Common myeloid progenitor, CD34-positive (primary cell): Measurements from ENCODE around the gene TBC1D22B.
"Not testable (repeated sequence)": the region's sequence is repeated elsewhere in the genome, so short reads cannot be mapped to it uniquely, and the experiment has no call there.

Source experiments
- CTCF ChIA-PET: fragments of 350-600 bp; sonication (Branson Sonifier 250); formaldehyde crosslinking; loops from one replicate; lab custom pipeline; 2021; ENCODE audit warnings: antibody characterized with exemption; lab: Charles Lee
- POLR2A ChIA-PET: fragments of 350-600 bp; sonication (Branson Sonifier 250); formaldehyde crosslinking; loops from one replicate; lab custom pipeline; 2021; ENCODE audit warnings: antibody characterized with exemption; lab: Charles Lee
- DNase-seq, 3 donors: peaks; one replicate each; pipeline versions ENCODE4 v3.0.0 to v3.0.0-alpha.2; 2013
- H3K27ac ChIP-seq, 2 experiments: 1 replicate in 1 of 2; 2 replicates in 1 of 2; pipeline ENCODE4 v1.7.0; 2013; ENCODE audit warnings: inconsistent platforms in 2 of 2, low read length in 2 of 2, mild to moderate bottlenecking in 2 of 2, low read depth in 1 of 2, moderate library complexity in 1 of 2; ENCODE audit not compliant: severe bottlenecking in 2 of 2, insufficient read depth in 1 of 2, poor library complexity in 1 of 2
- H3K27me3 ChIP-seq, 5 experiments: replicated peaks in 2 of 5; 1 replicate in 3 of 5; 2 replicates in 2 of 5; pipeline versions ENCODE4 v1.6.1 to v1.7.0; 2013; ENCODE audit warnings: low read length in 4 of 5, mild to moderate bottlenecking in 2 of 5, moderate library complexity in 2 of 5, inconsistent platforms in 1 of 5; ENCODE audit not compliant: insufficient read depth in 5 of 5, control insufficient read depth in 4 of 5
- H3K36me3 ChIP-seq, 4 experiments: 1 replicate in 2 of 4; 2 replicates in 2 of 4; pipeline versions ENCODE4 v1.6.1 to v1.7.0; 2013; ENCODE audit warnings: low read length in 3 of 4, control low read depth in 1 of 4, mild to moderate bottlenecking in 1 of 4; ENCODE audit not compliant: control insufficient read depth in 4 of 4, insufficient read depth in 4 of 4
- H3K4me1 ChIP-seq, 4 experiments: 1 replicate in 3 of 4; 2 replicates in 1 of 4; pipeline versions ENCODE4 v1.6.1 to v1.7.1; 2013; ENCODE audit warnings: low read length in 3 of 4, mild to moderate bottlenecking in 3 of 4, control low read depth in 1 of 4, inconsistent platforms in 1 of 4, moderate library complexity in 1 of 4; ENCODE audit not compliant: control insufficient read depth in 4 of 4, insufficient read depth in 4 of 4; ENCODE audit errors: control extremely low read depth in 1 of 4
- H3K4me3 ChIP-seq, 7 experiments: 1 replicate in 4 of 7; 2 replicates in 3 of 7; pipeline versions ENCODE4 v1.5.1 to v1.7.0; 2013; ENCODE audit warnings: mild to moderate bottlenecking in 7 of 7, low read length in 6 of 7, moderate library complexity in 6 of 7, inconsistent platforms in 2 of 7, low read depth in 2 of 7, control low read depth in 1 of 7; ENCODE audit not compliant: insufficient read depth in 4 of 7, control insufficient read depth in 1 of 7; ENCODE audit errors: extremely low read depth in 1 of 7
- H3K9me3 ChIP-seq, 5 experiments: 1 replicate in 4 of 5; 2 replicates in 1 of 5; pipeline versions ENCODE4 v1.6.1 to v1.7.1; 2013; ENCODE audit warnings: low read length in 4 of 5, mild to moderate bottlenecking in 2 of 5, inconsistent platforms in 1 of 5, low read depth in 1 of 5, moderate library complexity in 1 of 5; ENCODE audit not compliant: control insufficient read depth in 4 of 5, insufficient read depth in 2 of 5; ENCODE audit errors: control extremely low read depth in 1 of 5
- WGBS: methylation state at CpG from one replicate; pipeline ENCODE4 v1.1.5; 2013; ENCODE audit not compliant: insufficient coverage; 5-methylcytosine and 5-hydroxymethylcytosine counted together

The TBC1D22B gene

GRCh38 chr6:37338317-37338716 is 80.7 kb downstream of the TBC1D22B start:
- H3K27me3 ChIP-seq, DNase-seq, POLR2A ChIA-PET, H3K4me3 ChIP-seq, H3K9me3 ChIP-seq, CTCF ChIA-PET, H3K36me3 ChIP-seq, H3K4me1 ChIP-seq, H3K27ac ChIP-seq: not testable (repeated sequence)
- WGBS: 100% methylated on average over 1 of the region's 3 CpGs

- POLR2A ChIA-PET: no interaction called here
These were observed 81.2 kb downstream of the TBC1D22B start for GRCh38 chr6:37338745-37339255.

GRCh38 chr6:37339741-37340638 is 82.4 kb downstream of the TBC1D22B start:
- H3K4me1 ChIP-seq: no peaks in the 10 kb centered on the region
- POLR2A ChIA-PET: no interaction called here
- 100% methylated on average over 1 of the region's 5 CpGs for WGBS
- H3K4me3 ChIP-seq: no peak overlapping the region
- no peaks in the 10 kb centered on the region for H3K36me3 ChIP-seq
- no peak overlapping the region for H3K27ac ChIP-seq
- H3K27me3 ChIP-seq: no peaks in the 10 kb centered on the region
- CTCF ChIA-PET: interaction anchor here (0.7 to 2.1 kb wide), 2 partner anchors 14 to 891 kb away, joined by 3 to 13 read pairs; no protein-coding TSS in a partner anchor
- no peak for DNase-seq
- no peaks in the 10 kb centered on the region for H3K9me3 ChIP-seq

More at GRCh38 chr6:37338745-37339255, 81.2 kb downstream of the TBC1D22B start:
- WGBS: 96% methylated on average over 4 of the region's 5 CpGs
- CTCF ChIA-PET: interaction anchor here (2.1 kb wide), 1 partner anchor 13 kb away, joined by 13 read pairs; no protein-coding TSS in a partner anchor
- no peaks in the 10 kb centered on the region for H3K27me3 ChIP-seq
- peaks cover 0 to 3% (median 0%) of the 10 kb centered on the region in 4 experiments for H3K36me3 ChIP-seq
- H3K27ac ChIP-seq: no peak overlapping the region
- H3K9me3 ChIP-seq: no peaks in the 10 kb centered on the region
- no peak overlapping the region for H3K4me3 ChIP-seq
- no peaks in the 10 kb centered on the region for H3K4me1 ChIP-seq
- DNase-seq: no peak

- Histone ChIP-seq H3K9me3 (no peaks in the 10 kb centered on the region), H3K36me3 (no peaks in the 10 kb centered on the region), H3K27ac (no peak overlapping the region), H3K4me1 (no peaks in the 10 kb centered on the region), H3K4me3 (no peak overlapping the region), H3K27me3 (no peaks in the 10 kb centered on the region)
- DNase-seq: no peak
- 100% methylated on average over 4 of the region's 4 CpGs for WGBS
- ChIA-PET CTCF (interaction anchor here (2.1 kb wide), 1 partner anchor 15 kb away, joined by 13 read pairs; no protein-coding TSS in a partner anchor), POLR2A (no interaction called here)
These were observed 83.0 kb downstream of the TBC1D22B start for GRCh38 chr6:37340639-37340943.

- ChIA-PET CTCF (interaction anchor here (1.7 kb wide), 1 partner anchor 39 kb away, joined by 5 read pairs; no protein-coding TSS in a partner anchor), POLR2A (no interaction called here)
- no peak for DNase-seq
- no peak overlapping the region for H3K4me3 ChIP-seq
- H3K27ac ChIP-seq: no peak overlapping the region
- 100% methylated on average over 2 of the region's 3 CpGs for WGBS
- H3K9me3 ChIP-seq: no peaks in the 10 kb centered on the region
- H3K36me3 ChIP-seq: no peaks in the 10 kb centered on the region
- no peaks in the 10 kb centered on the region for H3K4me1 ChIP-seq
- H3K27me3 ChIP-seq: no peaks in the 10 kb centered on the region
These were observed 85.7 kb downstream of the TBC1D22B start for GRCh38 chr6:37343248-37343647.

GRCh38 chr6:37344308-37344707 is 86.7 kb downstream of the TBC1D22B start:
- ChIA-PET CTCF (interaction anchor here (1.7 kb wide), 1 partner anchor 38 kb away, joined by 5 read pairs; no protein-coding TSS in a partner anchor), POLR2A (no interaction called here)
- Histone ChIP-seq H3K27me3 (no peaks in the 10 kb centered on the region), H3K9me3 (no peaks in the 10 kb centered on the region), H3K36me3 (no peaks in the 10 kb centered on the region), H3K4me1 (no peaks in the 10 kb centered on the region), H3K27ac (no peak overlapping the region), H3K4me3 (no peak overlapping the region)
- 100% methylated on average over 3 of the region's 3 CpGs for WGBS
- DNase-seq: no peak

GRCh38 chr6:37345804-37346203 is 88.2 kb downstream of the TBC1D22B start:
- H3K4me1 ChIP-seq, H3K9me3 ChIP-seq, H3K4me3 ChIP-seq, POLR2A ChIA-PET, H3K27me3 ChIP-seq, H3K36me3 ChIP-seq, CTCF ChIA-PET, DNase-seq, H3K27ac ChIP-seq: not testable (repeated sequence)
- WGBS: no CpG with 5 or more reads among the region's 3 CpGs
